GM20000 (cell line): ENCODE data around the gene RIMS4.

Experiments used
- DNase-seq: peaks from one replicate; pipeline ENCODE4 v3.0.0; 2012; ENCODE audit warnings: low spot score
- CTCF ChIP-seq: IDR thresholded peaks from 2 replicates; pipeline ENCODE4 v1.5.1; 2012; ENCODE audit warnings: mild to moderate bottlenecking, control low read depth; ENCODE audit errors: extremely low read depth, missing control alignments

Gene RIMS4

GRCh38 chr20:44716309-44717106, 93.8 kb downstream of the RIMS4 start:
- no peak for TF ChIP-seq CTCF
- no peak for DNase-seq

- TF ChIP-seq CTCF = no peak
- DNase-seq = no peak
Observed at GRCh38 chr20:44715499-44716308, 94.6 kb downstream of the RIMS4 start.

- no peak for DNase-seq
- no peak for TF ChIP-seq CTCF
Observed at GRCh38 chr20:44714701-44715498, 95.4 kb downstream of the RIMS4 start, which contains the start of gene CCN5. CCN5 (plus strand) TSS chr20:44715369; CDS start chr20:44715391, 22 bp downstream.

- DNase-seq = no peak
- no peak for TF ChIP-seq CTCF
Observed at GRCh38 chr20:44714102-44714700, 96.1 kb downstream of the RIMS4 start.

- no peak for TF ChIP-seq CTCF
- DNase-seq = no peak
Observed at GRCh38 chr20:44711237-44711636, 99.1 kb downstream of the RIMS4 start.

- no peak for DNase-seq
- no peak for TF ChIP-seq CTCF
Observed at GRCh38 chr20:44709797-44710196, 100.5 kb downstream of the RIMS4 start.
